ENCODE results near the gene IFFO2.

- TF ChIP-seq YY1 (IDR thresholded peaks at IDR 0.05; ENCODE audit: low read depth) (no peak), TCF12 (IDR thresholded peaks at IDR 0.05; ENCODE audit: low read depth) (no peak), TEAD4 (IDR thresholded peaks at IDR 0.05) (no peak), CEBPB (IDR thresholded peaks at IDR 0.05) (no peak), MAX (IDR thresholded peaks at IDR 0.05) (no peak), EP300 (IDR thresholded peaks at IDR 0.05; ENCODE audit: borderline replicate concordance) (no peak), USF1 (IDR thresholded peaks at IDR 0.05) (no peak), CREB1 (IDR thresholded peaks at IDR 0.05; ENCODE audit: low read depth) (no peak), RAD21 (IDR thresholded peaks at IDR 0.05; ENCODE audit: low read depth) (no peak), REST (IDR thresholded peaks at IDR 0.05; ENCODE audit: low read depth) (no peak)
Measured at GRCh38 chr1:18947570-18947969, 8.9 kb downstream of the IFFO2 start.

All from Ishikawa (cell line).